Measurements from ENCODE around the gene SLC6A13. TPM values are rescaled to one million over a fixed set of nuclear protein-coding genes. Genes with fewer than 3 reads are reported as not detected.
"Not testable (repeated sequence)": the region's sequence is repeated elsewhere in the genome, so short reads cannot be mapped to it uniquely, and the experiment has no call there.

SLC6A13 gene
- total RNA-seq, 1 donor = not detected

GRCh38 chr12:218728-219590, 43.7 kb downstream of the SLC6A13 start:
- TF ChIP-seq CTCF (IDR thresholded peaks at IDR 0.05; ENCODE audit: insufficient read depth, low read length) = no peak
- H3K4me3 ChIP-seq (ENCODE audit: low read depth, low read length) = no peak overlapping the region
- DNase-seq (ENCODE audit: low read depth) = no peak

- no peak for DNase-seq (ENCODE audit: low read depth)
- no peak for TF ChIP-seq CTCF (IDR thresholded peaks at IDR 0.05; ENCODE audit: insufficient read depth, low read length)
- no peak overlapping the region for H3K4me3 ChIP-seq (ENCODE audit: low read depth, low read length)
These were observed 44.4 kb downstream of the SLC6A13 start for GRCh38 chr12:218221-218620.

DNA sequence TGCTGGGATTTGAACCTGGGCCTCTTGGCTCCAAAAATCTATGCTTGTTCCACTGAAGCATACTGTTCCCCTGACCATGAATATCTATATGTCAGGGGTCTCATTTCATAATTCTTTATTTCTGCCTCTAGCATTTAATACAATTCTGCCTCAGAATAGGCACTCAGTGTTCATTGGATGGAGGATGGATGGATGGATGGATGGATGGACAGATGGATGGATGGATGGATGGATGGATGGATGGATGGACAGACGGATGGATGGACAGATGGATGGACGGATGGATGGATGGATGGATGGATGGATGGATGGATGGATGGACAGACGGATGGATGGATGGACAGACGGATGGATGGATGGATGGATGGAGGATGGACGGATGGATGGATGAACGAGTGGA, 45.6 kb downstream of the SLC6A13 start:
- not testable (repeated sequence) for H3K4me3 ChIP-seq (ENCODE audit: low read depth, low read length); DNase-seq (ENCODE audit: low read depth)

GRCh38 chr12:215116-215515, 47.5 kb downstream of the SLC6A13 start:
- H3K4me3 ChIP-seq (ENCODE audit: low read depth, low read length) = no peak overlapping the region
- DNase-seq (ENCODE audit: low read depth) = no peak
- no peak for TF ChIP-seq CTCF (IDR thresholded peaks at IDR 0.05; ENCODE audit: insufficient read depth, low read length)

DNA sequence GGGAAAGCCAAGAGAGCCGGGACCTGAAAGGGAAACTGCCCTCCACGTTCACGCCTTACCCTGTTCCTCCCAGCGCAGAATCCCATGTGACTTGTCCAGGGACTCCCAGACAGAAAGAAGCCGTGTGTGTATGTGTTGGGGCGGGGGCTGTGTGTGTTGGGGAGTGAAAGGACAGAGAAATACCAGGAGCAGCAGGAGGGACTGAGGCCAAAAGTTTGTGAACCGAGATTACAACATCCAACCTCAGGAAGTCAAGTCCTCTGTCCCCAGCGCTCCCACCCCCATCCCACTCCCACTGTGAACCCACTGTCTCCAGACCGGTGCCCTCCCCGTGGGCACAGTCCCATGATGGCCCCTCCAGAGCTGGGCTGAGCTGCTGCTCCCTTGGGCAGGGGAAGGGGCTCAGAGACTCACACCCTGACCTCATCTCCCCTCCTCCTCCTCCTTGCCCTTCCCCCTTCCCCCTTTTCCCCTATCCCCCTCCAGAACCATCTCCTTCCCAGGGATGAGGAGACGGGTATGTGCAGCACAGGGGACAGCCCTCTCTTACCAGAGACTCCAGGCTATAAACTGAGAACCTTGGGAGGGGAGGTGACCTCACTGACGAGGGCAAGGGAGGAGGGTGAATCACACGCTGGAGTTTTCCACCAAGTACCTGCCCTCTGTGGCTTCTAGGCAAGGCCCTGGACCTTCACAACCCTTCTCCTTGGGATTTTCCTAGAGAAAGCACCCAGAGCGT, 48.5 kb downstream of the SLC6A13 start, which contains the start of gene SLC6A12:
SLC6A12 (minus strand) TSS at position 155 of the 739 bp plus-strand sequence. CDS start 4,171 bp downstream, outside the sequence.
- DNase-seq (ENCODE audit: low read depth) = no peak
- TF ChIP-seq CTCF (IDR thresholded peaks at IDR 0.05; ENCODE audit: insufficient read depth, low read length) = no peak
- no peak within 1 kb of the TSS for H3K4me3 ChIP-seq (ENCODE audit: low read depth, low read length)

GRCh38 chr12:213527-213932, 49.1 kb downstream of the SLC6A13 start:
- no peak for TF ChIP-seq CTCF (IDR thresholded peaks at IDR 0.05; ENCODE audit: insufficient read depth, low read length)
- no peak overlapping the region for H3K4me3 ChIP-seq (ENCODE audit: low read depth, low read length)
- DNase-seq (ENCODE audit: low read depth) = no peak

Measured in fibroblast of the aortic adventitia (primary cell).